ENCODE measurements around the gene NR4A3. TPM values are rescaled to one million over a fixed set of nuclear protein-coding genes. Genes with fewer than 3 reads are reported as not detected.

The NR4A3 gene
- total RNA-seq, 2 donors from 2014 or later: 38.6 to 92.1 TPM

- intact Hi-C loops (cut with DNase I): no loop called here
- DNase-seq: no peak
- ATAC-seq: no peak
These were observed 89.9 kb downstream of the NR4A3 start for GRCh38 chr9:99911600-99911999.

Other genes with a start within 250 kb of the NR4A3 start
- 10 to 100 TPM; 17.3 to 19.9 TPM for gene STX17, start 84.8 kb downstream of the NR4A3 start, total RNA-seq